ENCODE measurements around the gene TLCD5.

DNA sequence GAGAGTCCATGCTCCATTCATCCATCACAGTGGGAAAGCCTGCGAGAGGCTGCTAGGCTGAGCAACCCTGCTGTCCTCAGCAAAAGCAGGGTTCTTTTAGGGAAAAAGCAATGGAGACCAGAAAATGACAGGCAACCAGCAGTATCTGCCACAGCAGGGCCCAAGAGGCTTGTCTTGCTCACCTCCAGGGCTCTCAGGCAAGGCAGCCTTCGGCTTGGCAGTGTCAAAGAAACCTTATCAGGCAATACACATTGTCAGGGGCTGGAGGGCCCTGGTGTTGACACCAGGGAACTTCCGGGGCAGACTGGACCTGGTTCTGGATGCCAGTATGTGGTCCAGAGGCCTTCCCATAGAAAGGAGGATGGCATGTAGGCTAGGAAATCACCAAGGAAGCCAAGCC, 10.2 kb upstream of the TLCD5 start:
- TF ChIP-seq POLR2A (IDR thresholded peaks at IDR 0.05): no peak
- TF ChIP-seq, protein P1, sequence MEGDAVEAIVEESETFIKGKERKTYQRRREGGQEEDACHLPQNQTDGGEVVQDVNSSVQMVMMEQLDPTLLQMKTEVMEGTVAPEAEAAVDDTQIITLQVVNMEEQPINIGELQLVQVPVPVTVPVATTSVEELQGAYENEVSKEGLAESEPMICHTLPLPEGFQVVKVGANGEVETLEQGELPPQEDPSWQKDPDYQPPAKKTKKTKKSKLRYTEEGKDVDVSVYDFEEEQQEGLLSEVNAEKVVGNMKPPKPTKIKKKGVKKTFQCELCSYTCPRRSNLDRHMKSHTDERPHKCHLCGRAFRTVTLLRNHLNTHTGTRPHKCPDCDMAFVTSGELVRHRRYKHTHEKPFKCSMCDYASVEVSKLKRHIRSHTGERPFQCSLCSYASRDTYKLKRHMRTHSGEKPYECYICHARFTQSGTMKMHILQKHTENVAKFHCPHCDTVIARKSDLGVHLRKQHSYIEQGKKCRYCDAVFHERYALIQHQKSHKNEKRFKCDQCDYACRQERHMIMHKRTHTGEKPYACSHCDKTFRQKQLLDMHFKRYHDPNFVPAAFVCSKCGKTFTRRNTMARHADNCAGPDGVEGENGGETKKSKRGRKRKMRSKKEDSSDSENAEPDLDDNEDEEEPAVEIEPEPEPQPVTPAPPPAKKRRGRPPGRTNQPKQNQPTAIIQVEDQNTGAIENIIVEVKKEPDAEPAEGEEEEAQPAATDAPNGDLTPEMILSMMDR (IDR thresholded peaks at IDR 0.05): no peak

All from right lobe of liver (tissue), 4 donors.